Body of pancreas (tissue), 4 donors: ENCODE results near the gene SYNJ1. TPM values are rescaled to one million over a fixed set of nuclear protein-coding genes. Genes with fewer than 3 reads are reported as not detected.

Experiments used
- ATAC-seq: fragments of 150-250 bp; one replicate; pipeline ENCODE4 v1.9.1; 2016
- DNase-seq, 4 donors: peaks; one replicate each; pipeline ENCODE4 v3.0.0-alpha.2; 2019
- H3K27ac ChIP-seq, 4 donors: fragments of 200-600 bp; sonication (generic); 1 replicate in 3 of 4; 2 replicates in 1 of 4; pipeline versions ENCODE4 v1.5.1 to v1.6.1; 2016 to 2019; ENCODE audit warnings: mild to moderate bottlenecking in 1 of 4, mixed read lengths in 1 of 4, moderate library complexity in 1 of 4
- H3K27me3 ChIP-seq, 2 donors: fragments of 200-600 bp; sonication (generic); one replicate each; pipeline ENCODE4 v1.6.0; 2016; ENCODE audit warnings: mild to moderate bottlenecking in 1 of 2
- H3K36me3 ChIP-seq, 2 donors: fragments of 200-600 bp; sonication (generic); replicated peaks in 1 of 2; 2 replicates each; pipeline ENCODE4 v1.5.1; 2016; ENCODE audit warnings: low read depth in 2 of 2; ENCODE audit not compliant: insufficient read depth in 1 of 2
- H3K4me1 ChIP-seq: fragments of 200-600 bp; sonication (generic); one replicate; pipeline ENCODE4 v1.6.0; 2016
- H3K4me3 ChIP-seq, 2 donors: fragments of 200-600 bp; sonication (generic); 1 replicate in 1 of 2; 2 replicates in 1 of 2; pipeline ENCODE4 v1.5.1; 2016 to 2019
- H3K9me3 ChIP-seq, 3 donors: fragments of 200-600 bp; sonication (generic); 1 replicate in 2 of 3; 2 replicates in 1 of 3; pipeline ENCODE4 v1.5.1; 2016
- CTCF ChIP-seq, 7 experiments: fragments of 450-650 bp in 4 of 7; fragments of 200-600 bp in 3 of 7; sonication (generic) in 3 of 7; IDR thresholded peaks; one replicate each; pipeline ENCODE4 v1.5.1; 2016 to 2019; ENCODE audit warnings: antibody characterized with exemption in 7 of 7
- POLR2A ChIP-seq, 3 donors: fragments of 450-650 bp; IDR thresholded peaks; one replicate each; pipeline ENCODE4 v1.6.1; 2016; ENCODE audit warnings: antibody characterized with exemption in 3 of 3, mild to moderate bottlenecking in 2 of 3
- WGBS, 2 donors: methylation state at CpG; one replicate each; pipeline ENCODE4 v1.1.5; 2017; 5-methylcytosine and 5-hydroxymethylcytosine counted together
- intact Hi-C: fragments of 100-400 bp; cut with DNase I; formaldehyde crosslinking; loops from one replicate; pipeline ENCODE4 v1.15.1; 2023
- total RNA-seq, 2 donors: library from RNA; depleted of rRNA; stranded (reverse); fragments of >200 nt; gene quantifications; one replicate each; pipeline ENCODE4 v1.1.0, GENCODE V29; 2016

The SYNJ1 gene
- total RNA-seq, 2 donors from 2014 or later = 4.6 to 4.7 TPM

GRCh38 chr21:32764186-32764585 lies 36.4 kb upstream of the SYNJ1 start:
- intact Hi-C loops = no loop called here
- H3K27me3 ChIP-seq = no peaks in the 10 kb centered on the region
- 54 to 56% methylated on average over 1 of the region's 1 CpG for WGBS, 2 donors
- H3K4me1 ChIP-seq = peaks cover 26% of the 10 kb centered on the region
- H3K27ac ChIP-seq = no peak overlapping the region
- TF ChIP-seq POLR2A (IDR thresholded peaks at IDR 0.05) = no peak
- no peak for TF ChIP-seq CTCF (IDR thresholded peaks at IDR 0.05)
- no peak for DNase-seq
- no peak for ATAC-seq
- H3K36me3 ChIP-seq = peaks cover 0 to 23% of the 10 kb centered on the region in 2 donors
- H3K4me3 ChIP-seq = no peak overlapping the region
- no peaks in the 10 kb centered on the region for H3K9me3 ChIP-seq

DNA sequence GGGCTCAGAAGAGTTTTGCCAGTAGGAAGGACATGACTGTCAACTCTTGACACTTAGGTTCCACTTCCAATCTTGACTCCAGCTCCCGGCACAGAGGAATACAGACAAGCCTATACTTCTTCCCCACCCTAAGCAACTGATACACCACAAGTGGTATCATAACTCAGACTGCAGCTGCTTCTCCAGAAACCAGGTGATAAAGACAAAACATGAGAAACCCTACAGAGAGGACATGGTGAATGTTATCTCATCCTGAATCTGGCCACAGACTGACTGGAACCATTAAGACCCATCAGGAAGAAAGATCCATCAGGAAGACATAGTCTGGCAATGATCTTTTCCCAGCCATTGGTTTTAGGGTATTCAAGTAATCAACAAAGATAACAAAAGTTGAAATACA lies 30.0 kb upstream of the SYNJ1 start:
- no peaks in the 10 kb centered on the region for H3K27me3 ChIP-seq
- H3K4me1 ChIP-seq = peaks cover 6% of the 10 kb centered on the region
- ATAC-seq (no peak), DNase-seq (no peak)
- peaks cover 8 to 27% of the 10 kb centered on the region in 2 donors for H3K36me3 ChIP-seq
- TF ChIP-seq CTCF (IDR thresholded peaks at IDR 0.05) = no peak
- no peak for TF ChIP-seq POLR2A (IDR thresholded peaks at IDR 0.05)
- 94% methylated on average over 1 of the region's 1 CpG for WGBS, 2 donors
- H3K4me3 ChIP-seq = no peak overlapping the region
- H3K27ac ChIP-seq = no peak overlapping the region
- intact Hi-C loops = no loop called here
- H3K9me3 ChIP-seq = no peaks in the 10 kb centered on the region

DNA sequence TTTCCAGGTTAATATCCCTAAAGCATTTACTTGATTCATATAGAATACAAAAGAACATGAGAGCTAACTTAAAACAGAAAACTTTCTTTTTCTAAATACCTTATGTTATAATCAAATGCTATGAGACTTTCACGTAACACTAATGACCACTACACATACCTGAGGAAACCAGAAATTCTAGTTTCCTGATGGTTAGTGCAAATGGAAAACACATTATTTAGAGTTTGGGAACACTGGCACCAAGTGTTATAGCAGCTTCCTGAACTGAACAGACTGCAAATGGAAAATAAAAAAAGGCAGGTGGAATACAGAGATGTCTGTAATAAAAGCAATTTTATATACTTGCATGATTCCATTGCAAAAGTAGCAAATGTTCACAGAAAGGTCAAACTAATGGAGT lies 28.3 kb upstream of the SYNJ1 start:
- no peak overlapping the region for H3K27ac ChIP-seq
- peaks cover 6% of the 10 kb centered on the region for H3K4me1 ChIP-seq
- H3K9me3 ChIP-seq = no peaks in the 10 kb centered on the region
- no peak overlapping the region for H3K4me3 ChIP-seq
- WGBS, 2 donors = 71 to 77% methylated on average over 1 of the region's 1 CpG
- intact Hi-C loops = no loop called here
- TF ChIP-seq CTCF (IDR thresholded peaks at IDR 0.05) (no peak), POLR2A (IDR thresholded peaks at IDR 0.05) (no peak)
- no peak for ATAC-seq
- DNase-seq = no peak
- no peaks in the 10 kb centered on the region for H3K27me3 ChIP-seq
- peaks cover 8 to 20% of the 10 kb centered on the region in 2 donors for H3K36me3 ChIP-seq

DNA sequence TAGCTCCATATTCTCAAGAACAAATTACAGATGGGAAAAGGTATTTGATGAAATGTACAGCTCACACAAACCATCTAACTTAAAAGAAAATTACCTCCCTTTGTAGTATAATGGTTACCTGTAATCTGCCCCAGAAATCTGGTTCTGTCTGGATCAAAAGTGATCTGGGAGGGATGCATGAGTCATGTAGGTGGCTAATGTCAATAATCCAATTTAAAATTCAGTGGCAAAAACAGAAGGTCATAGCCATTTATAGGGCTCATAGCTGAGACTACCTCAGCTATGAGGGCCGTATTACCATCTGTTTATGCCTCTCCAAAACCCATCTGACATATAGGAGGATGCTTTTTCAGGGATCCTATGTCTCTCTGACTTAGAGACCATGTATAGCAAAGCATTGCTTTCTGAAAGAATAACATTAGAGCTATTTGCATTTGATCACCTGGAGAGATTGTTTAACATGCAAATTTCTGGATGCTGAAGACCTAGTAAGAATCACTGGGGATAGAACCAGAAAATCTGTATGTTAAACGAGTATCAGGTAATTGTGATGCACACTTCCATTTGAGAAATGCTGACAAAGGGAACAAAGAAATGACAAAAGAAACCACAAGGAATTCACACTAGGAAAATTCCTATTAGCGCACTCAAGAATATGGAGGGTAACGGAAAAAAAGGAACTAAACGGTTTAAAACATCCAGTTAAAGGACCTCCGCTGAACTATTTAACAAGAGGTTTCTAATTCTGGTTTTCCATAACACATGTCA lies 26.2 kb upstream of the SYNJ1 start:
- Histone ChIP-seq H3K27me3 (no peaks in the 10 kb centered on the region), H3K4me1 (peaks cover 6% of the 10 kb centered on the region), H3K36me3 (peaks cover 8 to 17% of the 10 kb centered on the region in 2 donors), H3K4me3 (no peak overlapping the region), H3K27ac (no peak overlapping the region), H3K9me3 (no peaks in the 10 kb centered on the region)
- no peak for TF ChIP-seq POLR2A (IDR thresholded peaks at IDR 0.05)
- no peak for TF ChIP-seq CTCF (IDR thresholded peaks at IDR 0.05)
- intact Hi-C loops = no loop called here
- ATAC-seq (no peak), DNase-seq (no peak)
- WGBS, 2 donors = 91 to 92% methylated on average over 6 of the region's 6 CpGs

- H3K4me3 ChIP-seq = no peak overlapping the region
- ATAC-seq = no peak
- H3K27ac ChIP-seq = no peak overlapping the region
- no peaks in the 10 kb centered on the region for H3K4me1 ChIP-seq
- TF ChIP-seq POLR2A (IDR thresholded peaks at IDR 0.05) (no peak), CTCF (IDR thresholded peaks at IDR 0.05) (no peak)
- no peak for DNase-seq
- no peaks in the 10 kb centered on the region for H3K9me3 ChIP-seq
- no peaks in the 10 kb centered on the region for H3K27me3 ChIP-seq
- intact Hi-C loops = no loop called here
- peaks cover 8 to 18% of the 10 kb centered on the region in 2 donors for H3K36me3 ChIP-seq
Measured at GRCh38 chr21:32750405-32750804, 22.6 kb upstream of the SYNJ1 start.
